ENCODE data around the gene KDM4B. TPM values are rescaled to one million over a fixed set of nuclear protein-coding genes. Genes with fewer than 3 reads are reported as not detected.

The KDM4B gene
- total and polyA plus RNA-seq, 2 donors (not counting 1 experiment from before 2014, with no cell fraction given) = 6.4 to 14.4 TPM

- H3K4me1 ChIP-seq (ENCODE audit: control insufficient read depth, extremely low read depth, insufficient read depth, low read length) = no peaks in the 10 kb centered on the region
- no peak overlapping the region for H3K4me2 ChIP-seq (ENCODE audit: extremely low read depth, insufficient read depth, low read length)
- TF ChIP-seq EZH2 (IDR thresholded peaks at IDR 0.05; ENCODE audit: low read length, missing control alignments) (no peak), CTCF (conservative IDR thresholded peaks at IDR 0.05 in 1 of 2, IDR thresholded peaks at IDR 0.05 in 1 of 2; ENCODE audit: low read depth in 1 of 2, low read length in 2 of 2) (no peak)
- no peak overlapping the region for H2AFZ ChIP-seq (ENCODE audit: low read length)
- H3K36me3 ChIP-seq (ENCODE audit: control insufficient read depth, insufficient read depth, low read length) = peaks cover 1% of the 10 kb centered on the region
- H3K79me2 ChIP-seq (ENCODE audit: control insufficient read depth, insufficient read depth, low read length) = no peaks in the 10 kb centered on the region
- H3K9me3 ChIP-seq (ENCODE audit: control insufficient read depth, insufficient read depth, low read depth, low read length) = no peaks in the 10 kb centered on the region
- no peaks in the 10 kb centered on the region for H4K20me1 ChIP-seq (ENCODE audit: control insufficient read depth, extremely low read depth, insufficient read depth, low read length)
- no peak overlapping the region for H3K27ac ChIP-seq (ENCODE audit: insufficient read depth, low read length)
- peak in 1 of 2 donors; percentile 10 for DNase-seq (ENCODE audit: low read depth in 2 of 2)
- H3K9ac ChIP-seq (ENCODE audit: insufficient read depth, low read length) = no peak overlapping the region
- no peak overlapping the region for H3K4me3 ChIP-seq (replicated peaks in 1 of 4; ENCODE audit: control extremely low read depth in 1 of 4, insufficient read depth in 1 of 4, low read depth in 3 of 4, low read length in 4 of 4)
- no peaks in the 10 kb centered on the region for H3K27me3 ChIP-seq (ENCODE audit: control insufficient read depth, insufficient read depth, low read length)
Measured at GRCh38 chr19:5099701-5100221, 130.8 kb downstream of the KDM4B start.

DNA sequence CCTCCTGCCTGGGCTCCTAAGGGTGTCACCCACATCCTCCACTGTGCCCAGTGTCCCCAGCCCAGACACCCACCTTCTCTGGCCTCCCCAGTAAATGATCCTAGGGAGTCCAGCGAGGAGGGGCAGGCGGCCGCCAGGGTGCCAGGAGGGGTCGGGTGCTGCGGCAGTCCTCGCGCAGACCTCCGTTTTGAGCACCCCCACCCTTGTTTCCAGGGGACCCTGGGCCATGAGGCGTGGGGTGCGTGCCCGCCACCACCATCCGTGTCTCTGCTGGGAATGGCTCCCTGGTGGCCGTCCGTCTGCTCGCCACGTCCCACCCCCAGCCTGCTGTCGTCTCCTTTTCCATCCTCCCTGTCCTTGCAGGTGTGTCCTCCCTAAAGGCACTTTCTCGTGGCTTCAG is 133.0 kb downstream of the KDM4B start:
- Histone ChIP-seq H3K4me3 (replicated peaks in 1 of 4; ENCODE audit: control extremely low read depth in 1 of 4, insufficient read depth in 1 of 4, low read depth in 3 of 4, low read length in 4 of 4) (no peak overlapping the region), H3K4me2 (ENCODE audit: extremely low read depth, insufficient read depth, low read length) (no peak overlapping the region), H2AFZ (ENCODE audit: low read length) (no peak overlapping the region), H3K79me2 (ENCODE audit: control insufficient read depth, insufficient read depth, low read length) (no peaks in the 10 kb centered on the region), H3K36me3 (ENCODE audit: control insufficient read depth, insufficient read depth, low read length) (peaks cover 2% of the 10 kb centered on the region), H3K27me3 (ENCODE audit: control insufficient read depth, insufficient read depth, low read length) (no peaks in the 10 kb centered on the region), H4K20me1 (ENCODE audit: control insufficient read depth, extremely low read depth, insufficient read depth, low read length) (no peaks in the 10 kb centered on the region), H3K27ac (ENCODE audit: insufficient read depth, low read length) (no peak overlapping the region), H3K9me3 (ENCODE audit: control insufficient read depth, insufficient read depth, low read depth, low read length) (no peaks in the 10 kb centered on the region), H3K4me1 (ENCODE audit: control insufficient read depth, extremely low read depth, insufficient read depth, low read length) (no peaks in the 10 kb centered on the region), H3K9ac (ENCODE audit: insufficient read depth, low read length) (no peak overlapping the region)
- TF ChIP-seq CTCF (conservative IDR thresholded peaks at IDR 0.05 in 1 of 2, IDR thresholded peaks at IDR 0.05 in 1 of 2; ENCODE audit: low read depth in 1 of 2, low read length in 2 of 2) (no peak), EZH2 (IDR thresholded peaks at IDR 0.05; ENCODE audit: low read length, missing control alignments) (no peak)
- DNase-seq (ENCODE audit: low read depth in 2 of 2) = no peak

DNA sequence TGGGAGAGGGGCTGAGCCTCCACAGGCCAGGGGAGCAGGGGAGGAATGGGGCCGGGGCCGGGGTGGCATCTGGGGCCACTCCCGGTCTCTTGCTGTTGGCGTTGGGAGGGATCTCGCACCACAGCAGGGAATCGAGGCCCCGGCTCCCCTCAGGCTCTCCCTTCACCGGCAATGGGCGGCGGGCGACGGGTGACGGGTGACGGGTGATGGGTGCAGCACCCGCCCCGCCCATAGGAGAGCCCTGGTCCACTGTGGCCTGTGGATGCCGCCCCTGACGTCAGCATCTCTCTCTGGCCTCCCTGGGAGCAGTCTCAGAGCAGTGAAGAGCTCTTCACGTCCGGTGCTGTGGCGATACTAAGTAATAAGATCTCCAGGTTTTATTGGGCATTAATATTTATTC is 133.6 kb downstream of the KDM4B start:
- Histone ChIP-seq H3K9ac (ENCODE audit: insufficient read depth, low read length) (no peak overlapping the region), H3K9me3 (ENCODE audit: control insufficient read depth, insufficient read depth, low read depth, low read length) (no peaks in the 10 kb centered on the region), H3K27me3 (ENCODE audit: control insufficient read depth, insufficient read depth, low read length) (no peaks in the 10 kb centered on the region), H3K4me1 (ENCODE audit: control insufficient read depth, extremely low read depth, insufficient read depth, low read length) (no peaks in the 10 kb centered on the region), H3K27ac (ENCODE audit: insufficient read depth, low read length) (no peak overlapping the region), H3K36me3 (ENCODE audit: control insufficient read depth, insufficient read depth, low read length) (peaks cover 3% of the 10 kb centered on the region), H3K79me2 (ENCODE audit: control insufficient read depth, insufficient read depth, low read length) (no peaks in the 10 kb centered on the region), H3K4me3 (replicated peaks in 1 of 4; ENCODE audit: control extremely low read depth in 1 of 4, insufficient read depth in 1 of 4, low read depth in 3 of 4, low read length in 4 of 4) (no peak overlapping the region), H2AFZ (ENCODE audit: low read length) (no peak overlapping the region), H3K4me2 (ENCODE audit: extremely low read depth, insufficient read depth, low read length) (no peak overlapping the region), H4K20me1 (ENCODE audit: control insufficient read depth, extremely low read depth, insufficient read depth, low read length) (no peaks in the 10 kb centered on the region)
- DNase-seq (ENCODE audit: low read depth in 2 of 2) = no peak
- TF ChIP-seq EZH2 (IDR thresholded peaks at IDR 0.05; ENCODE audit: low read length, missing control alignments) (no peak), CTCF (conservative IDR thresholded peaks at IDR 0.05 in 1 of 2, IDR thresholded peaks at IDR 0.05 in 1 of 2; ENCODE audit: low read depth in 1 of 2, low read length in 2 of 2) (no peak)
